Aorta (tissue), 5 donors: Measurements from ENCODE around the gene AP1M1. TPM values are rescaled to one million over a fixed set of nuclear protein-coding genes. Genes with fewer than 3 reads are reported as not detected.

Experiments
- ATAC-seq: fragments of 200-7000 bp; cut with Tn5 transposase; one replicate; pipeline ENCODE4 v1.9.1; 2022; ENCODE audit warnings: moderate library complexity; ENCODE audit not compliant: low FRiP score
- DNase-seq, 2 donors: peaks; one replicate each; pipeline ENCODE4 v3.0.0-alpha.2; 2020
- H3K27ac ChIP-seq, 2 donors: one replicate each; pipeline ENCODE4 v1.5.1; 2013; ENCODE audit warnings: low read length in 2 of 2, mild to moderate bottlenecking in 2 of 2, moderate library complexity in 2 of 2, control low read depth in 1 of 2, inconsistent platforms in 1 of 2, low read depth in 1 of 2
- H3K27me3 ChIP-seq, 2 donors: one replicate each; pipeline ENCODE4 v1.6.1; 2013; ENCODE audit warnings: control low read depth in 1 of 2, low read length in 1 of 2, mild to moderate bottlenecking in 1 of 2, moderate library complexity in 1 of 2; ENCODE audit not compliant: insufficient read depth in 2 of 2, control insufficient read depth in 1 of 2
- H3K36me3 ChIP-seq, 2 donors: one replicate each; pipeline ENCODE4 v1.6.1; 2013; ENCODE audit warnings: control low read depth in 1 of 2, low read length in 1 of 2, mild to moderate bottlenecking in 1 of 2; ENCODE audit not compliant: insufficient read depth in 2 of 2, control insufficient read depth in 1 of 2
- H3K4me1 ChIP-seq, 2 donors: one replicate each; pipeline ENCODE4 v1.6.1; 2013; ENCODE audit warnings: low read length in 2 of 2, control low read depth in 1 of 2, mild to moderate bottlenecking in 1 of 2, moderate library complexity in 1 of 2; ENCODE audit not compliant: insufficient read depth in 2 of 2, control insufficient read depth in 1 of 2
- H3K4me3 ChIP-seq, 2 donors: one replicate each; pipeline ENCODE4 v1.5.1; 2013; ENCODE audit warnings: low read length in 2 of 2, control low read depth in 1 of 2, mild to moderate bottlenecking in 1 of 2
- H3K9me3 ChIP-seq: one replicate; pipeline ENCODE4 v1.6.1; 2013; ENCODE audit warnings: mild to moderate bottlenecking, low read length; ENCODE audit not compliant: control insufficient read depth
- WGBS, 2 donors: extraction: QIAGEN DNeasy Blood & Tissue Kit; methylation state at CpG; one replicate each; pipeline ENCODE4 v1.1.7; 2013; 5-methylcytosine and 5-hydroxymethylcytosine counted together
- intact Hi-C, 2 donors: fragments of 100-400 bp; cut with DNase I; formaldehyde crosslinking; loops; one replicate each; pipeline versions ENCODE4 v1.14.2 to v1.15.0; 2022
- long read RNA-seq, 2 donors: library from polyadenylated mRNA; unstranded; transcript quantifications; one replicate each; pipeline ENCODE4 v2.0.0, GENCODE V29; 2020 to 2021
- polyA plus RNA-seq, 2 donors: library from polyadenylated mRNA; stranded (reverse); fragments of 200-250 nt; gene quantifications; one replicate each; pipeline ENCODE4 v1.2.3, GENCODE V29; 2013
- total RNA-seq, 2 donors: library from RNA; stranded (reverse); fragmentation: NEBNext Ultra II Directional; extraction: Animal tissue kit (Norgen Biotek cat#: 25700); gene quantifications; one replicate each; pipeline ENCODE4 v1.2.1, GENCODE V29; 2021
- donor health status: healthy with polysubstance abuse.
- donor health status: Bipolar disorder and iron deficiency.
- donor health status: DM: no; HTN: no; CAD: no.
- donor health status: DM: no; HTN: no; CAD: no.
- donor health status: DM: yes; HTN: yes; CAD: no.

Gene AP1M1
- total RNA-seq, result 10 to 100 TPM; 74.7 TPM
- polyA plus RNA-seq, result 10 to 100 TPM; 25.2 to 62.4 TPM
- long read RNA-seq, donor 1, full-length matches to known transcripts, result 528 of 602 reads
- long read RNA-seq, donor 1, partial matches to known transcripts, result 47 of 602 reads
- long read RNA-seq, donor 1, other reads (novel, unspliced or antisense), result 27 of 602 reads
- long read RNA-seq, donor 2, full-length matches to known transcripts, result 42 of 54 reads
- long read RNA-seq, donor 2, partial matches to known transcripts, result 9 of 54 reads
- long read RNA-seq, donor 2, other reads (novel, unspliced or antisense), result 3 of 54 reads

DNA sequence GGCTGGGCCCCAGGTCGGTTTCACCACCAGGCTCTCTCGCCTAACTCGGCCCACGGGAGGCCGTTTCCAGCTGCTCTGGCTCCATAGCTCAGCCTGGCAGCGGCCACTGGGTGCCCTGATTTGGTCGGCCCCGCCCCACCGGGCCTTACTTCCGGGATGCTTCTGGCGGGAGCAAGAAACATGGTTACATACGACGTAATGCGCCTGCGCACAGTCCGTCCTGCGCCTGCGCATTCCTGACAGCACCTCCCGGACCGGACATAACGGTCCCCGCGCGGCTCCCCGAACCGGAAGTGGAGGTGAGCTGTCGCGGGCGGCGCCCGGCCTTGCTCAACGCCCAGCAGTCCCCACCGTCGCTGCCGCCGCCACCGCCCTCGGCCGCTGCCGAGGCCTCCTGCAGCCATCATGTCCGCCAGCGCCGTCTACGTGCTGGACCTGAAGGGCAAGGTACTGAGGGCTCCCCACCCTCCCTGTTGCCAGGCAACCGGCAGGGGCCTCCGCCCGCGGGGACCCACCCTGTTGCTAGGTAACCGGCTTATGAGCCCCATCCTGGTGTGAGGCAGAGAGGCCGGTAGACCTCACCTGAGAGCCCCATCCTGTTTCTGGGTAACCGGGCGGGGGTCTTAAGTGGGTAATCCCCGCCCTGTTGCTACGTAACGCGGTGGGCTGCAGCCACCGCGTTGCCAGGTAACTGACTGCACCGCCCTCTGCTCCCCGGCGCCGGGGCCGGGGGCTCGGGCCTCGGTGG, at the start of gene AP1M1:
AP1M1 (plus strand) TSS at position 290 of the 748 bp plus-strand sequence; CDS start at position 406, 116 bp downstream.
- Histone ChIP-seq H3K4me1 (no peaks in the 10 kb centered on the region), H3K27me3 (no peaks in the 10 kb centered on the region), H3K4me3 (peak within 1 kb of the TSS; percentile 55 to 90), H3K27ac (peak within 1 kb of the TSS in 1 of 2 donors; percentile 88), H3K36me3 (no peaks in the 10 kb centered on the region), H3K9me3 (no peaks in the 10 kb centered on the region)
- WGBS, 2 donors, result 0 to 1% methylated on average over 63 to 65 of the region's 65 CpGs
- intact Hi-C loops, result loop anchor here in 1 of 2 donors (1.0 to 5.0 kb wide), 2 partner anchors 12 to 185 kb away; partner anchors contain the start of gene FAM32A
- peak; percentile 99 to 100 for DNase-seq
- ATAC-seq, result peak; percentile 95

- ATAC-seq, result peak; percentile 33
- H3K4me3 ChIP-seq, result no peak overlapping the region
- intact Hi-C loops, result no loop called here
- no peak overlapping the region for H3K27ac ChIP-seq
- H3K4me1 ChIP-seq, result no peaks in the 10 kb centered on the region
- no peak for DNase-seq
- H3K27me3 ChIP-seq, result no peaks in the 10 kb centered on the region
- 65 to 80% methylated on average over 8 of the region's 8 CpGs for WGBS, 2 donors
- H3K9me3 ChIP-seq, result no peaks in the 10 kb centered on the region
- H3K36me3 ChIP-seq, result no peaks in the 10 kb centered on the region
Observed at GRCh38 chr19:16148443-16149229, 49.1 kb upstream of the AP1M1 start.

DNA sequence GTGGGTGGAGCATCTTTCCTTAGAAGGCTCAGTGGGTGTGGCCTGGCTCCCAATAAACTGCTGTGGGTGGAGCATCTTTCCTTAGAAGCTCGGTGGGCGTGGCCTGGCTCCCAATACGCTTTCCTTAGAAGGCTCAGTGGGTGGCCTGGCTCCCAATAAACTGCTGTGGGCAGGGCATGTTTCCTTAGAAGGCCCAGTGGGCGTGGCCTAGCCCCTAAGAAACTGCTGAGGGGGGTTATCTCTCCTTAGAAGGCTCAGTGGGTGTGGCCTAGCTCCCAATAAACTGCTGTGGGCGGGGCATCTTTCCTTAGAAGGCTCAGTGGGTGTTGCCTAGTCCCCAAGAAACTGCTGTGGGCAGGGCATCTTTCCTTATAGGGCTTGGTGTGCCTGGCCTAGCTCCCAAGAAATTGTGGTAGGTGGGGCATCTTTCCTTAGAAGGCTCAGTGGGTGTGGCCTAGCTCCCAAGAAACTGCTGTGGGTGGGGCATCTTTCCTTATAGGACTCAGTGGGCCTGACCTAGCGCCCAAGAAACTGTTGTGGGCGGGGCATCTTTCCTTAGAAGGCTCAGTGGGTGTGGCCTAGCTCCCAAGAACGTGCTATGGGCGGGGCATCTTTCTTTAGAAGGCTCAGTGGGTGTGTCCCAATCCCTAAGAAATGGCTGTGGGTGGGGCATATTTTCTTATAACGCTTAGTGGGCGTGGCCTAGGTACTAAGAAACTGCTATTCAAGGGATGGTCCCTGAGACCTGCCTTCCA, 44.0 kb upstream of the AP1M1 start:
- no peak for DNase-seq
- no peaks in the 10 kb centered on the region for H3K4me1 ChIP-seq
- H3K9me3 ChIP-seq, result no peaks in the 10 kb centered on the region
- WGBS, 2 donors, result 81 to 84% methylated on average over 11 of the region's 11 CpGs
- no peak overlapping the region for H3K27ac ChIP-seq
- intact Hi-C loops, result no loop called here
- no peaks in the 10 kb centered on the region for H3K36me3 ChIP-seq
- H3K27me3 ChIP-seq, result no peaks in the 10 kb centered on the region
- no peak overlapping the region for H3K4me3 ChIP-seq
- no peak for ATAC-seq

GRCh38 chr19:16154557-16154956, 43.2 kb upstream of the AP1M1 start:
- intact Hi-C loops, result no loop called here
- Histone ChIP-seq H3K36me3 (no peaks in the 10 kb centered on the region), H3K27ac (no peak overlapping the region), H3K9me3 (no peaks in the 10 kb centered on the region), H3K4me3 (no peak overlapping the region), H3K4me1 (no peaks in the 10 kb centered on the region), H3K27me3 (no peaks in the 10 kb centered on the region)
- WGBS, 2 donors, result 89 to 90% methylated on average over 8 of the region's 8 CpGs
- no peak for ATAC-seq
- no peak for DNase-seq

DNA sequence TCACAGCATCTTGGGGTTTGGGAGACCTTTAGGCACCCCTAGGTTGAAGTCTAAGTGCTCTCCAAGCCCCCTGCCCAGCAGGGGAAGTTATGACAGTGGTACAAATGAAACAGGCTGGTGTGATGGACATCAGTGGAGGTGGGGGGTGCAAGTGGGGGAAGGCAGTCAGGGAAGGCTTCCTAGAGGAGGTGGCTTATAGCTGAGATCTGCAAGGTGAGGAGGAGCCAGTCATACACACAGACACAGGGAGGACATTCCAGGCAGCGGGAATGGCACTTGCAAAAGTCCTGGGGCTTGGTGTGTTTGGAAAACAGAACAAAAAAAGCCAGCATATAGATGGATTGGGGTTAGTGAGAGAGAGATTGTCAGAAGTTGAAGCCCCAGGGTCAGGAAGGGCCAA, 42.6 kb upstream of the AP1M1 start:
- intact Hi-C loops, result no loop called here
- no peak overlapping the region for H3K4me3 ChIP-seq

GRCh38 chr19:16156904-16157303, 40.8 kb upstream of the AP1M1 start:
- H3K27ac ChIP-seq, result no peak overlapping the region
- WGBS, 2 donors, result 83 to 84% methylated on average over 6 of the region's 6 CpGs

More for the DNA sequence above, 42.6 kb upstream of the AP1M1 start:
- Histone ChIP-seq H3K36me3 (no peaks in the 10 kb centered on the region), H3K27ac (no peak overlapping the region), H3K9me3 (no peaks in the 10 kb centered on the region), H3K27me3 (no peaks in the 10 kb centered on the region), H3K4me1 (no peaks in the 10 kb centered on the region)
- 78 to 84% methylated on average over 1 of the region's 1 CpG for WGBS, 2 donors
- no peak for ATAC-seq
- no peak for DNase-seq

GRCh38 chr19:16157601-16158000, 40.1 kb upstream of the AP1M1 start:
- intact Hi-C loops, result no loop called here
- WGBS, 2 donors, result 71 to 77% methylated on average over 10 of the region's 10 CpGs
- Histone ChIP-seq H3K4me1 (no peaks in the 10 kb centered on the region), H3K9me3 (no peaks in the 10 kb centered on the region), H3K27ac (no peak overlapping the region), H3K27me3 (no peaks in the 10 kb centered on the region), H3K36me3 (no peaks in the 10 kb centered on the region), H3K4me3 (no peak overlapping the region)
- ATAC-seq (no peak), DNase-seq (no peak)

More at GRCh38 chr19:16156904-16157303, 40.8 kb upstream of the AP1M1 start:
- no peak for ATAC-seq
- Histone ChIP-seq H3K36me3 (no peaks in the 10 kb centered on the region), H3K4me3 (no peak overlapping the region), H3K27me3 (no peaks in the 10 kb centered on the region), H3K4me1 (no peaks in the 10 kb centered on the region), H3K9me3 (no peaks in the 10 kb centered on the region)
- intact Hi-C loops, result no loop called here
- DNase-seq, result no peak

DNA sequence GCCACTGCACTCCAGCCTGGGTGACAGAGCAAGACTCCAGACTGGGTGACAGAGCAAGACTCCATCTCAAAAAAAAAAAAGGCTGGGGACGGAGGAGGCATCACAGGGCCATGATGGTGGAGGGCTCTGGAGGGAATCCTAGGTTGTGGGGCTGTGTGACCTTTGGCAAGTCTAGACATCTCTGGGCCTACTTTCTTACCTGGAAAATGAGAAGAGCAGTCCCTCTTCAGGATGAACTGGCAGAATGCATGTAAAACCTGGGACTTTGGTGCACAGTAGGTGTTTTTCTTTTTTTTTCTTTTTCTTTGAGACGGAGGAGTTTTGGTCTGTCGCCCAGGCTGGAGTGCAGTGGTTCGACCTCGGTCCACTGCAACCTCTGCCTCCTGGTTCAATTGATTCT, 38.1 kb upstream of the AP1M1 start:
- intact Hi-C loops, result loop anchor here in 1 of 2 donors (5.0 kb wide), 1 partner anchor 567 kb away; no protein-coding TSS in a partner anchor
- H3K36me3 ChIP-seq, result no peaks in the 10 kb centered on the region
- no peak for ATAC-seq
- no peak overlapping the region for H3K27ac ChIP-seq
- WGBS, 2 donors, result 75 to 87% methylated on average over 5 of the region's 5 CpGs
- H3K9me3 ChIP-seq, result no peaks in the 10 kb centered on the region
- no peak overlapping the region for H3K4me3 ChIP-seq
- H3K27me3 ChIP-seq, result no peaks in the 10 kb centered on the region
- no peak for DNase-seq
- H3K4me1 ChIP-seq, result no peaks in the 10 kb centered on the region
